SK-N-SH (cell line): ENCODE measurements around the gene LCN10.

Experiments used
- EZH2phosphoT487 ChIP-seq: fragments of 200-600 bp; sonication (generic); IDR thresholded peaks from 2 replicates; pipeline ENCODE4 v1.6.1; 2017; ENCODE audit warnings: low read depth, mixed run types, mild to moderate bottlenecking, antibody characterized with exemption, moderate library complexity, borderline replicate concordance
- FOXJ3 ChIP-seq: sonication (generic); formaldehyde crosslinking; IDR thresholded peaks from 2 replicates; pipeline ENCODE4 v1.5.1; 2020; ENCODE audit warnings: mild to moderate bottlenecking, missing genetic modification reagents
- SMC3 ChIP-seq: IDR thresholded peaks from 2 replicates; pipeline ENCODE4 v1.6.1; 2012; ENCODE audit warnings: low read depth, low read length, improper control_type of control experiment
- TAF1 ChIP-seq: IDR thresholded peaks from 2 replicates; pipeline ENCODE4 v1.6.1; 2012; ENCODE audit warnings: low read depth, mild to moderate bottlenecking, low read length, moderate library complexity, borderline replicate concordance
- YY1 ChIP-seq: IDR thresholded peaks from 2 replicates; pipeline ENCODE4 v1.4.0; 2012; ENCODE audit warnings: low read depth, mild to moderate bottlenecking
- TF ChIP-seq, protein P1 (sequence below): fragments of 200-600 bp; sonication (generic); IDR thresholded peaks from 2 replicates; pipeline ENCODE4 v1.6.1; 2017; ENCODE audit warnings: antibody characterized with exemption, mild to moderate bottlenecking, moderate library complexity
- TF ChIP-seq, protein P2 (sequence below): IDR thresholded peaks from 2 replicates; pipeline ENCODE4 v1.6.1; 2012; ENCODE audit warnings: mild to moderate bottlenecking, low read depth, low read length, moderate library complexity

DNA sequence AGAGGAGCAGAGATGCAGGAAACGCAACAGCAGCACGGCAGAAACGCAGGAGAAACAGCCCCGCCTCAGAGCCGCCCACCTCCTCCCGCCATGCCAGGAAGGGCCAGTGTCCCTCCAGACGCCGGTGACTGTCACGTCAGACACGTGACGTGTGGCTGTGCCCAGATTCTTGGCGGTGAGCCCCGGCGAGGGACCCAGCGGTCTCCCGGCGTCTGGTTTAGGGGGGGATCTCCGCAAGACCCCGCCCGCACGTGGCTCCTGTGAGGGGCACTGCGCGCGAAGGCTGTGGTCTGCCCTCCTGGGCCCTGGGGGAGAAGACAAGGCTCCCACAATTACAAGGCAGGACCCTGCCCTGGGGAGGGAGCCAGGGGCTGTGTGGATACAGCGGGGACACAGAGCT is 17.7 kb upstream of the LCN10 start:
- TF ChIP-seq, protein P1, sequence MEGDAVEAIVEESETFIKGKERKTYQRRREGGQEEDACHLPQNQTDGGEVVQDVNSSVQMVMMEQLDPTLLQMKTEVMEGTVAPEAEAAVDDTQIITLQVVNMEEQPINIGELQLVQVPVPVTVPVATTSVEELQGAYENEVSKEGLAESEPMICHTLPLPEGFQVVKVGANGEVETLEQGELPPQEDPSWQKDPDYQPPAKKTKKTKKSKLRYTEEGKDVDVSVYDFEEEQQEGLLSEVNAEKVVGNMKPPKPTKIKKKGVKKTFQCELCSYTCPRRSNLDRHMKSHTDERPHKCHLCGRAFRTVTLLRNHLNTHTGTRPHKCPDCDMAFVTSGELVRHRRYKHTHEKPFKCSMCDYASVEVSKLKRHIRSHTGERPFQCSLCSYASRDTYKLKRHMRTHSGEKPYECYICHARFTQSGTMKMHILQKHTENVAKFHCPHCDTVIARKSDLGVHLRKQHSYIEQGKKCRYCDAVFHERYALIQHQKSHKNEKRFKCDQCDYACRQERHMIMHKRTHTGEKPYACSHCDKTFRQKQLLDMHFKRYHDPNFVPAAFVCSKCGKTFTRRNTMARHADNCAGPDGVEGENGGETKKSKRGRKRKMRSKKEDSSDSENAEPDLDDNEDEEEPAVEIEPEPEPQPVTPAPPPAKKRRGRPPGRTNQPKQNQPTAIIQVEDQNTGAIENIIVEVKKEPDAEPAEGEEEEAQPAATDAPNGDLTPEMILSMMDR = no peak
- TF ChIP-seq SMC3 (no peak), FOXJ3 (CRISPR knock-in tag) (no peak), TAF1 (no peak), EZH2phosphoT487 (no peak), YY1 (no peak)
- TF ChIP-seq, protein P2, sequence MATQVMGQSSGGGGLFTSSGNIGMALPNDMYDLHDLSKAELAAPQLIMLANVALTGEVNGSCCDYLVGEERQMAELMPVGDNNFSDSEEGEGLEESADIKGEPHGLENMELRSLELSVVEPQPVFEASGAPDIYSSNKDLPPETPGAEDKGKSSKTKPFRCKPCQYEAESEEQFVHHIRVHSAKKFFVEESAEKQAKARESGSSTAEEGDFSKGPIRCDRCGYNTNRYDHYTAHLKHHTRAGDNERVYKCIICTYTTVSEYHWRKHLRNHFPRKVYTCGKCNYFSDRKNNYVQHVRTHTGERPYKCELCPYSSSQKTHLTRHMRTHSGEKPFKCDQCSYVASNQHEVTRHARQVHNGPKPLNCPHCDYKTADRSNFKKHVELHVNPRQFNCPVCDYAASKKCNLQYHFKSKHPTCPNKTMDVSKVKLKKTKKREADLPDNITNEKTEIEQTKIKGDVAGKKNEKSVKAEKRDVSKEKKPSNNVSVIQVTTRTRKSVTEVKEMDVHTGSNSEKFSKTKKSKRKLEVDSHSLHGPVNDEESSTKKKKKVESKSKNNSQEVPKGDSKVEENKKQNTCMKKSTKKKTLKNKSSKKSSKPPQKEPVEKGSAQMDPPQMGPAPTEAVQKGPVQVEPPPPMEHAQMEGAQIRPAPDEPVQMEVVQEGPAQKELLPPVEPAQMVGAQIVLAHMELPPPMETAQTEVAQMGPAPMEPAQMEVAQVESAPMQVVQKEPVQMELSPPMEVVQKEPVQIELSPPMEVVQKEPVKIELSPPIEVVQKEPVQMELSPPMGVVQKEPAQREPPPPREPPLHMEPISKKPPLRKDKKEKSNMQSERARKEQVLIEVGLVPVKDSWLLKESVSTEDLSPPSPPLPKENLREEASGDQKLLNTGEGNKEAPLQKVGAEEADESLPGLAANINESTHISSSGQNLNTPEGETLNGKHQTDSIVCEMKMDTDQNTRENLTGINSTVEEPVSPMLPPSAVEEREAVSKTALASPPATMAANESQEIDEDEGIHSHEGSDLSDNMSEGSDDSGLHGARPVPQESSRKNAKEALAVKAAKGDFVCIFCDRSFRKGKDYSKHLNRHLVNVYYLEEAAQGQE = no peak
